Measurements from ENCODE around the gene CSRNP3.
A peak's percentile ranks its signal among the peaks of the same experiment; 100 is the strongest.
"Not testable (repeated sequence)": the region's sequence is repeated elsewhere in the genome, so short reads cannot be mapped to it uniquely, and the experiment has no call there.

CSRNP3 gene

DNA sequence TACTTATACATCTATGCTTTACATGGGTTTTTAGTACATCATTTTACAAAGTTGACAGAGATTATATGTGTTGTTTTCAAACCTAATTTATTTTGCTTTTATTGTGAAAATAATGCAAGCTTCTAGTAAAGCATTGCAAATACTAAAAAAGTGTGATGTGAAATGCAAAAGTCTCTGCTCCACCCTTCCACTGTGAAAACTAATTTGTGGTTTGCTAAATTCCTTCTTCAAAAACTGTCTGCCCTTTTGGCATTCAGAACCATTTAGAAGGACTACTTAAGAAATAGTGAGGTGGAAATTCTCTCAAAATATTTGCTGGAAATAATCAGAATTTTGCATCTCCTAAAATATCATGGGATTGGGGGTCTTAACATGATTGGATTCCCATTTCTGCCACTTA is 78.4 kb downstream of the CSRNP3 start:
- FAIRE-seq, result no peak

DNA sequence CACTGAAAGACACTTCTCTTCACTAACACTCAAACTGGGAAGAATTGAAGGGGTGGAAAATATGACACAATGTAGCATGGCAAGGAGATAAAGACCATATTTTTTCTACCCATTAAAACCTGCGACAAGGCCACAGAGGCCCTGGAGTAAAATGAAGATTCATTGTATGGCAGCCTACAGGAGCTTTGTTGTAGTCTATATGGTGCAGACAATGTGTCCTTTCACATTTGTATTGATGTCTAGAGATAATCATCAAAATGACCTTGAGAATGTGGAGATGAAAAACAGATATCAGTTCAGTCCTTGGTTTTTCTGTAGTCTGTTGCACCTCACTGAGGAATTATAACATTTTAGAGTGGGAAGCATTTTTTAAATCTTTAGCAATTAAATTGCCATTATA is 80.1 kb downstream of the CSRNP3 start:
- FAIRE-seq, result no peak

DNA sequence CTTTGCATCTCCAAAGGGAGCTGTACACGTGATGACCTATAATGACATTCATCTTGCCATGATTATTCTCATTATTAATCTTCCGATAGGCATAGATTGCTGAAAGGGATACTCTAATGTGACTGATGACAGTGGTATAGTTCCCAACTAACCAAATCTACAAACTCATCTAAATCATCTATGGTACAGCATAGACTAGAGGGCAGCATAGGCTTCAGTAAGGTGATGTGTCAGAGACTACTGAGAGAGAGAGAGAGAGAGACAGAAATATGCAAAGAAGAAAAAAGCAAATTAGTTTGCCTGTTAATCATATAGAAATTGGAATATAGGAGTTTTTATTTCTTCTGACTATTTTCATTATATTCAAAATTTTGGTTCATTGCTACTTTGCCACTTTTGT is 89.3 kb downstream of the CSRNP3 start:
- no peak for FAIRE-seq

GRCh38 chr2:165560377-165560988 is 91.0 kb downstream of the CSRNP3 start:
- FAIRE-seq, result no peak

- no peak for FAIRE-seq
Measured at GRCh38 chr2:165561516-165561915, 92.0 kb downstream of the CSRNP3 start.

- no peak for FAIRE-seq
Measured at GRCh38 chr2:165562233-165562632, 92.7 kb downstream of the CSRNP3 start.

DNA sequence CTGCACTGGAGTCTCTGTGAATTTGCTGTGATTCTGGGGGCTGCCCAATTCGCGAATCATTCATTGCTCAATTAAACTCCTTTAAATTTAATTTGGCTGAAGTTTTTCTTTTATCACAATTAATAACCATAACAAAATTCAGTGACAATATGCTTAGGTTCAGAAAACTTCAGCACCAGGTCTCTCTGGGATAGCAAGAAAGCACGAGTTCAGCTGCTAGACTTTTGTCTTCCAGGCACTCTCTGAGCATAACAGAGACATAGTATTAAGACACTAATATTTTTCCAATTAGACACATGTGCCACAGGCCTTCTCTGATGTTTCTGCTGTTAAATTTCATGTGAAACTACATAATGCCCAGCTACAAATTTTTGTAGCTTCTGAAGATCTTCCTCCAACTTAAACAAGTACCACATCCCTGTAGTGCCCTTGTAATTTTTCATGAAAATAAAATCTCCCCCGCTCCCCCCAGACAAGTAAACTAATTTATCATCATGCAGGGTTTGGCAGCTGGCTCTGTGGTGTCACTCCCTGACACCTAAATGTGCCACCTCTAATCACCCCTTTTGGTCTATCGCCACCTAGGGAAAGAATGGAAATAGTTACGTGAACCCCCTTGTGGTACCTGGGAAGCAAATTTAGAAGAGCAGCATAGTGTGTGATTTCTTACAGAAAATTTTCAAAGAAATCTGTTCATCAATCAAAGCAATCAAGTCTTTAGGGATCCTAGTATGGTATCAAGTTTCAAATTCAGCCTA is 94.1 kb downstream of the CSRNP3 start:
- FAIRE-seq, result no peak

DNA sequence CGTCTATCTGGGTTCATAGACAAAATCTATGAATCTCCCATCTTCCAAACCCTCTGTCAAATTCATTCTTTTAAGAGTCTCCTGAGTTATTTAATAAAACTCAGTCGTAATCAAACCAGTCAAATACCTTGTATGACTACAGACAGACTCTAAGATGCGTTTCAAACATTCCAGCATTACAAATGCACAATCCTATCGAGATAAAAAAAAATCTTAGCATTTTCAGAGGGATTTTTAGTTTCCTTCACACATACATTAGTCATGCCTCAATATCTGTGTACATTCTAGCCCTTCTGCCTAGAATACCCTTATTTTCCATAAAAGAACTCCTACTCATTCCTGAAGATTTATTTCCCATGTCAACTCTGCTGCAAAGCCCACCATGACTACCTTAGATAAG is 96.5 kb downstream of the CSRNP3 start:
- FAIRE-seq, result no peak

DNA sequence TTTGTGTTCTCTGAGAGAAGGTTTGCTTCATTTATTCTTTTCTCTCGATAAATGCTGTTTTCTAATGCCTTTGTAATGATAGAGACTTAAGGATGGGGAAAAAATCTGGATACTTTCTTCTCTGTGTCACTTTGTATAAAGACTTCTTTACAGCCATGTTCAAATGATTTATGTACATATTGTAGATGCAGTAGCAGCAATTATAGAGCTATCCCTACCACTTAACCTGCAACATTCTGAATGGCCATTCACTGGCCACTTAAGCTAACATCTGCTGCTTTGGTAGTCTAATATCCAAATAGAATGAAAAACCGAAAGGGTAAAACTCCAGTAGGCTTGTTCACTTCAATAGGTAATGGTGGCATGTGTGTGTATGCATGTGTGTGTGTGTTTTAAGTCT is 97.8 kb downstream of the CSRNP3 start:
- no peak for FAIRE-seq

DNA sequence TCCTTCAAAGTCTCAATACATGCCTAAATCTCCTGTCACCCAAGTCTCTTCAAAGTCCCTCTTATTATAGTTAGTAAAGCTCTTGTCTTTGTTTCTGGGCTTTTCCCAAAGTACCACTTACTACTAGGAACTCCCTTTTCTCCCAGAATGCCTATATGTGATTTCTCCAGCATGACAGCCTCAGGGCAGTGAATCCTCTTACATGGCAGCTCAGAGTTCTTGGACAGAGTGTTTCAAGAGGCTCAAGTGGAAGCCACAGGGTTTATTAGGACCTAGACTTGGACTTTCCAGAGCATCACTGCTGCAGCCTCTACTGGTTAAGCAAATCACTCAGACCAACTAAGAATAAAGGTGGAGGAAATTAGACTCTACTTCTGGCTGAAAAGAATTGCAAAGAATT is 98.9 kb downstream of the CSRNP3 start:
- FAIRE-seq, result no peak

GRCh38 chr2:165571477-165571876 is 102.0 kb downstream of the CSRNP3 start:
- FAIRE-seq, result peak; percentile 9

DNA sequence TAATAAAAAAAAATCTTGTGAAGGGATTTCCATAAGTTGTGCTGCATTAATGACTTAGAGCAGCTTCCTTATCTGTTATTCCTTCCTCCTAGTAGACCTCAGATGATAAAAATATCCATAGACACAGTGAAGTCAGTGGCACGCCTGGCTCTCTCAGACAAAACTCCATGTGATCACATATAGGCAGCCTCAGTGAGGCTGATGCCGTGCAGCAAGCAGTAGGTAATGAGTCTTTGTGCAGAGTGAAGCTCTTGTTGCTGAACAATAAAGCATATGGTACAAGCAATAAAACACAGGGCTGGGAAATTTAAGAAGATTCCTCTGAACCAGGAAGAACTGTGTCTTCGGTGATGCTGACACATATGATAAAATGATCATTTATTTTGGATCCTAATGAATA is 102.7 kb downstream of the CSRNP3 start:
- FAIRE-seq, result no peak

GRCh38 chr2:165573534-165574461 is 104.3 kb downstream of the CSRNP3 start:
- no peak for FAIRE-seq

- FAIRE-seq, result peak; percentile 43
Measured at GRCh38 chr2:165575044-165575615, 105.6 kb downstream of the CSRNP3 start.

GRCh38 chr2:165576409-165577154 is 107.1 kb downstream of the CSRNP3 start:
- no peak for FAIRE-seq

GRCh38 chr2:165582409-165582808 is 112.9 kb downstream of the CSRNP3 start:
- no peak for FAIRE-seq

GRCh38 chr2:165582863-165583506 is 113.5 kb downstream of the CSRNP3 start:
- FAIRE-seq, result no peak

- no peak for FAIRE-seq
Measured at GRCh38 chr2:165584126-165584654, 114.7 kb downstream of the CSRNP3 start.

- no peak for FAIRE-seq
Measured at GRCh38 chr2:165586019-165586418, 116.5 kb downstream of the CSRNP3 start.

DNA sequence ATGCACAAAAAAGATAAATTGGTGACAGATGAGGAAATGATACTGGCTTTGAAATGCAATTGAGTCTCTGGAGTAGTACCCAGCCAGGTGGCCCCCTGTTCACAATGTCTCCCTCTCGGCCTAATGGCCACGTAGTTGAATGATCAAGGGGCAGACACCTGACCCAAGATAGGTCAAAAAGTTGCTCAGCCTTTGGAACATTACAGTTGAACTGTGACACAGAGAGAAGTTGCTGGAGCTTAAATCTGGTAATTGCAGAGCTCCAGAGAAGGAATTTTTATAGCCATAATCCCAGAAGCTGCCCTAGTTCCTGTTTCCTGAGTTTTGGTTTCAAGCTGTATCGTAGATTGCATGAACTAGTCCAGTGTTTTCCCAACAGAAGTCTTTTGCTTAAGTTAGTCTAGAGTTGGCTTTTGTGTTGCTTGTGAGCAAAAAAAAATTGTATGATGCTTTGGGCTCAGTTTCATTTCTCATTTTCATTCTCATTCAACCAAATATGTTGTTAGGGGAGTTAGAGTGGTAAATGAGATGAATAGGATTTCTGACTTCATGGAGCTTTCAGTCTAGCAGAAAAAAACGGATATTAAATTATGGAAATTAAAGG is 117.9 kb downstream of the CSRNP3 start:
- no peak for FAIRE-seq

DNA sequence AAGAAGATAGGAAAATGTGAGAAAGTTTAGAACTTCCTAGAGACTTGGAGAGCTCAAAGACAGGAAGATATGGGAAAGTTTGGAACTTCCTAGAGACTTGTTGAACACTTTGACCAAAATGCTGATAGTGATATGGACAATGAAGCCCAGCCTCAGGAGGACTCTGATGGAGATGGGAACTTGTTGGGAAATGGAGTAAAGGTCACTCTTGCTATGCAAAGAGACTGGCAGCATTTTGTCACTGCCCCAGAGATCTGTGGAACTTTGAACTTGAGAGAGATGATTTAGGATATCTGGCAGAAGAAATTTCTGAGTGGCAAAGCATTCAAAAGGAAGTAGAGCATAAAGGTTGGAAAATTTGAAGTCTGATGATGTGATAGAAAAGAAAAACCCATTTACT is 121.5 kb downstream of the CSRNP3 start:
- FAIRE-seq, result not testable (repeated sequence)
